NCI-H2107 (cell line): ENCODE data around the gene EDA.

Experiments
- DNase-seq: peaks from one replicate; lab custom pipeline; 2025; lab: John Stamatoyannopoulos, UW

Gene EDA

DNA sequence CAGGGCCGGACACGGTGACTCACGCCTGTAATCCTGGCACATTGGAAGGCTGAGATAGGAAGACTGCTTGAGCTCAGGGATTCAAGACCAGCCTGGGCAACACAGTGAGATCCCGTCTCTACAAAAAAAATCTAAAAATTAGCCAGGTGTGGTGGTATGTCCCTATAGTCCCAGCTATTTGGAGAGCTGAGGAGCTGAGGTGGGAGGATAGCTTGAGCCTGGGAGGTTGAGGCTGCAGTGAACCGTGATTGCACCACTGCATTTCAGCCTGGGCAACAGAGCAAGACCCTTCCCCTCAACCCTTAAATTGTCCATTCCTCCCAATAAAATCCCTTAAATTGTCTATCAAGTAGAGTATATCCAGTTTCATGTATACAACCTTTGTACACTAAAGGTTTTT lies 463.4 kb downstream of the EDA start:
- no peak for DNase-seq

- DNase-seq: no peak
These were observed 464.0 kb downstream of the EDA start for GRCh38 chrX:70079870-70080269.

- DNase-seq: no peak
These were observed 466.8 kb downstream of the EDA start for GRCh38 chrX:70082723-70083122.

DNA sequence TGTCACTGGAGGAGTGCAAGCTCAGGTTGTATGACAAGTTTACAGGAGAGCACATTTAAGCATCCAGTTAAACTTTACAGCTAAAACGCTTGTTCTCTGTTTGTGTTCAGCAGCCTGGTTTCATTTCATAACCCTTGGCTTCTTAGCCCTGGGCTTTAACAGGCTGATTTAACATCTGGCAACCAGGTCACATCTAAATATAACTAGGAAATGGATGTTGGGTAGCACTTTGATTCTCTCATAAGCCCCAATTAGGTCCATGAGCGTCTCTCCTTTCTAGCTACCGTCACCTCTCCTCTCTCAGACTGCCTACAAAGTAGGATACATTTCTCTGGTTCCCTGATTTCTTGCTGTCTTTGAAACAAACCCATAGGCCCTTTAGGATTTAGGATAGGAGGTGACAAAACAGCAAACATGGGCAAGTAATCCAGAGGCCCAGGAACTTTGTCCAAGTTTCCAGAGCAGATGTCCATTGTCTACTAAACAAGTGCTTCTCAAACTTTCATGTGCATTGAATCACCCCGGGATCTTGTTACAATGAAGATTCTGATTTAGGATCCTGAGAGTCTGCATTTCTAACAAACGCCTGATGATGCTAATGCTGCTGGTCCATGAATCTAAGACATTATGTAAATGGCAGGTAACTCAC lies 468.8 kb downstream of the EDA start:
- DNase-seq: no peak

DNA sequence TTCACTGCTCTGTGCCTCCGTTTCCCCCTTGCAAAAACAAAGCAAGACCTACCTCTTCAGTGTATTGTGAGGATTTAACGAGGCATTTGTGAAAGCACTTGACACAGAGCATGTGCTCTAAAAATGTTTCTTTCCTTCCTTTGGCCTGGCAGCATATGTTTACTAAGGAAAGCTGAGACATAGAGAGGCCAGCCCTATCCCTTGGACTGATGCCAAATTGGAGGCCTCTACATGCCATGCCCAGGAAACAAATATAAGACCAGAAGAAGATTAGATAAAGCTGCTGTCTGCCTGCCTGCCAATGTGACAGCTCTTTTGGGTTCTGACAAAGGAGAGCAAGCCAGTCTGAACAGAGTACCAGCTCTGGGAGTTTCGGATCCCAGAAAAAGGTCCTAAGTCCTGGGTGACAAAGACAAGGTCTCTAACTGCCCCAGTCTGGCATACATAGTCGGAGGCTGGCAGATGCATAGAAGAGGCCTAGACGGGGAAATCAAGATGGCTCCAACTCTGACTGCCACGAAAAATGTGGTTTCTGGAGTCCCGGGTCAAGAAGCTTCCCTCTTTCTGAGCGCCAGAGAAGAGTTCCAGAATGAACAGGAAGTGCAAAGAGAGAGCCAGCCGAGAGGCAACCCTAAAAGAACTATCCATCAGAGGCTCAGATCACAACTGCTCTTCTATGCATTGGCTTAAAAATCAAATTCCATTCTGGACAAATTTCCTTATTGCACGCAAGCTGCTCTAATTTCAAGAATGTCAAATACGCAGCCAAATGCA lies 472.1 kb downstream of the EDA start:
- DNase-seq: no peak

DNA sequence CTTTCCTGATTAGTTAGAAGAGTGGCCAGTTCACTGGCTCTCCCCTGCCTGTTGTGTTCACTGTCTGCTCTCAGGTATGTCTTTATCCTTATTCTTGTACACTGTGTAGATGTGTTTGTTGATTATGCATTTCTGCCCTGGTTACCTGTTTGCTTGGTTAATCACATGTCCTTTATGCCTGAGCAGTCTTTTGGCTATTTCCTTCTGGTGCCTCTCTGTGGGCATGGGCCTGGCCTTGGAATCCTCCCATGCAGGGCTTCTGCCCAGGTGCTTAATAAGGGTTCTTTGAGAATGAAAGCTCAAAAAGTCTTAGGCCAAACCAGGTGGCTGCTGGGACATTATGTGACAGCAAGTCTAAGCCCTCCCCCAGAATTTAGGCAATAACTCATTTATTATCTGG lies 472.8 kb downstream of the EDA start:
- no peak for DNase-seq
